Stimulated activated naive B cell treated with anti-CD40 and anti-IgM and Interleukin-4, amounts not matched to agents 10 μg/mL and 1 μg/mL and 100 μg/mL, for 72 hours (primary cell): ENCODE results near the gene RNF41.
A peak's percentile ranks its signal among the peaks of the same experiment; 100 is the strongest.

Experiments
- ATAC-seq, 2 donors: fragments of 150-1000 bp; cut with Tn5 transposase; replicated peaks; 2 replicates each; pipeline ENCODE4 v1.10.0; 2021; ENCODE audit warnings: moderate library complexity in 1 of 2
- DNase-seq: peaks from one replicate; pipeline ENCODE4 v3.0.0; 2021
- H3K27ac Mint-ChIP-seq: one replicate; pipeline ENCODE4 v1.8.0; 2022; ENCODE audit warnings: mild to moderate bottlenecking, mixed read lengths
- H3K27me3 Mint-ChIP-seq, 2 donors: one replicate each; pipeline ENCODE4 v1.8.0; 2022; ENCODE audit warnings: mixed read lengths in 2 of 2
- H3K36me3 Mint-ChIP-seq, 2 donors: one replicate each; pipeline ENCODE4 v1.8.0; 2022; ENCODE audit warnings: mixed read lengths in 2 of 2, mild to moderate bottlenecking in 1 of 2
- H3K4me1 Mint-ChIP-seq, 2 donors: one replicate each; pipeline ENCODE4 v1.8.0; 2022; ENCODE audit warnings: mixed read lengths in 2 of 2, mild to moderate bottlenecking in 1 of 2
- H3K4me3 Mint-ChIP-seq, 2 donors: one replicate each; pipeline ENCODE4 v1.8.0; 2022; ENCODE audit warnings: mild to moderate bottlenecking in 2 of 2, mixed read lengths in 2 of 2, moderate library complexity in 1 of 2
- H3K9me3 Mint-ChIP-seq, 2 donors: one replicate each; pipeline ENCODE4 v1.8.0; 2022; ENCODE audit warnings: mixed read lengths in 2 of 2, mild to moderate bottlenecking in 1 of 2

Gene RNF41

GRCh38 chr12:56257071-56257470, 35.3 kb upstream of the RNF41 start:
- no peak for DNase-seq
- H3K36me3 Mint-ChIP-seq = peaks cover 19 to 31% of the 10 kb centered on the region in 2 donors
- H3K27ac Mint-ChIP-seq = peak overlapping the region; percentile 93
- peak overlapping the region; percentile 88 to 99 for H3K4me3 Mint-ChIP-seq
- no peak for ATAC-seq
- no peaks in the 10 kb centered on the region for H3K9me3 Mint-ChIP-seq
- H3K4me1 Mint-ChIP-seq = peaks cover 13 to 25% of the 10 kb centered on the region in 2 donors
- H3K27me3 Mint-ChIP-seq = no peaks in the 10 kb centered on the region

GRCh38 chr12:56256326-56256960, 34.7 kb upstream of the RNF41 start:
- Mint-ChIP-seq H3K4me1 (peaks cover 13 to 25% of the 10 kb centered on the region in 2 donors), H3K36me3 (peaks cover 26 to 37% of the 10 kb centered on the region in 2 donors), H3K9me3 (no peaks in the 10 kb centered on the region), H3K27ac (no peak overlapping the region), H3K27me3 (no peaks in the 10 kb centered on the region), H3K4me3 (peak overlapping the region; percentile 88 to 99)
- ATAC-seq = no peak
- DNase-seq = no peak

GRCh38 chr12:56255671-56256070, 33.9 kb upstream of the RNF41 start:
- Mint-ChIP-seq H3K27me3 (no peaks in the 10 kb centered on the region), H3K36me3 (peaks cover 26 to 37% of the 10 kb centered on the region in 2 donors), H3K4me3 (no peak overlapping the region), H3K27ac (peak overlapping the region; percentile 27), H3K4me1 (peaks cover 13 to 25% of the 10 kb centered on the region in 2 donors), H3K9me3 (no peaks in the 10 kb centered on the region)
- DNase-seq (no peak), ATAC-seq (no peak)

- no peaks in the 10 kb centered on the region for H3K9me3 Mint-ChIP-seq
- H3K27me3 Mint-ChIP-seq = no peaks in the 10 kb centered on the region
- H3K27ac Mint-ChIP-seq = no peak overlapping the region
- H3K4me3 Mint-ChIP-seq = no peak overlapping the region
- DNase-seq (no peak), ATAC-seq (no peak)
- H3K36me3 Mint-ChIP-seq = peaks cover 32 to 42% of the 10 kb centered on the region in 2 donors
- peaks cover 7 to 19% of the 10 kb centered on the region in 2 donors for H3K4me1 Mint-ChIP-seq
Observed at GRCh38 chr12:56253091-56253490, 31.4 kb upstream of the RNF41 start.

GRCh38 chr12:56252649-56253048, 30.9 kb upstream of the RNF41 start:
- Mint-ChIP-seq H3K36me3 (peaks cover 33 to 43% of the 10 kb centered on the region in 2 donors), H3K27ac (no peak overlapping the region), H3K9me3 (no peaks in the 10 kb centered on the region), H3K27me3 (no peaks in the 10 kb centered on the region), H3K4me3 (no peak overlapping the region), H3K4me1 (peaks cover 7 to 19% of the 10 kb centered on the region in 2 donors)
- ATAC-seq = no peak
- DNase-seq = no peak

- H3K36me3 Mint-ChIP-seq = peaks cover 33 to 45% of the 10 kb centered on the region in 2 donors
- no peak overlapping the region for H3K27ac Mint-ChIP-seq
- H3K4me1 Mint-ChIP-seq = no peaks in the 10 kb centered on the region
- ATAC-seq = no peak
- no peaks in the 10 kb centered on the region for H3K27me3 Mint-ChIP-seq
- H3K9me3 Mint-ChIP-seq = no peaks in the 10 kb centered on the region
- no peak for DNase-seq
- no peak overlapping the region for H3K4me3 Mint-ChIP-seq
Observed at GRCh38 chr12:56248711-56249110, 27.0 kb upstream of the RNF41 start.

- H3K27ac Mint-ChIP-seq = no peak overlapping the region
- H3K36me3 Mint-ChIP-seq = peaks cover 29 to 42% of the 10 kb centered on the region in 2 donors
- no peak for DNase-seq
- no peaks in the 10 kb centered on the region for H3K27me3 Mint-ChIP-seq
- no peak overlapping the region for H3K4me3 Mint-ChIP-seq
- H3K9me3 Mint-ChIP-seq = no peaks in the 10 kb centered on the region
- H3K4me1 Mint-ChIP-seq = peaks cover 0 to 2% of the 10 kb centered on the region in 2 donors
- no peak for ATAC-seq
Observed at GRCh38 chr12:56247923-56248322, 26.2 kb upstream of the RNF41 start.

GRCh38 chr12:56244494-56244893, 22.8 kb upstream of the RNF41 start:
- H3K27ac Mint-ChIP-seq = no peak overlapping the region
- H3K4me1 Mint-ChIP-seq = peaks cover 10 to 11% of the 10 kb centered on the region in 2 donors
- no peak for DNase-seq
- H3K4me3 Mint-ChIP-seq = no peak overlapping the region
- H3K27me3 Mint-ChIP-seq = no peaks in the 10 kb centered on the region
- H3K36me3 Mint-ChIP-seq = peaks cover 32 to 57% of the 10 kb centered on the region in 2 donors
- H3K9me3 Mint-ChIP-seq = no peaks in the 10 kb centered on the region
- no peak for ATAC-seq

- Mint-ChIP-seq H3K4me3 (no peak overlapping the region), H3K27me3 (no peaks in the 10 kb centered on the region), H3K4me1 (peaks cover 10 to 11% of the 10 kb centered on the region in 2 donors), H3K9me3 (no peaks in the 10 kb centered on the region), H3K27ac (no peak overlapping the region), H3K36me3 (peaks cover 28 to 56% of the 10 kb centered on the region in 2 donors)
- no peak for ATAC-seq
- DNase-seq = no peak
Observed at GRCh38 chr12:56243731-56244181, 22.0 kb upstream of the RNF41 start.

GRCh38 chr12:56242986-56243385, 21.3 kb upstream of the RNF41 start:
- no peaks in the 10 kb centered on the region for H3K27me3 Mint-ChIP-seq
- H3K9me3 Mint-ChIP-seq = no peaks in the 10 kb centered on the region
- H3K4me3 Mint-ChIP-seq = no peak overlapping the region
- H3K4me1 Mint-ChIP-seq = peaks cover 10 to 11% of the 10 kb centered on the region in 2 donors
- DNase-seq = no peak
- H3K27ac Mint-ChIP-seq = no peak overlapping the region
- H3K36me3 Mint-ChIP-seq = peaks cover 28 to 56% of the 10 kb centered on the region in 2 donors
- no peak for ATAC-seq

- Mint-ChIP-seq H3K36me3 (peaks cover 21 to 56% of the 10 kb centered on the region in 2 donors), H3K4me3 (no peak overlapping the region), H3K27ac (peak overlapping the region; percentile 72), H3K9me3 (no peaks in the 10 kb centered on the region), H3K4me1 (peaks cover 10 to 11% of the 10 kb centered on the region in 2 donors), H3K27me3 (no peaks in the 10 kb centered on the region)
- DNase-seq (no peak), ATAC-seq (no peak)
Observed at GRCh38 chr12:56241424-56242303, 19.9 kb upstream of the RNF41 start.

- Mint-ChIP-seq H3K4me3 (no peak overlapping the region), H3K4me1 (peaks cover 7 to 8% of the 10 kb centered on the region in 2 donors), H3K27me3 (no peaks in the 10 kb centered on the region), H3K9me3 (no peaks in the 10 kb centered on the region), H3K27ac (no peak overlapping the region), H3K36me3 (peaks cover 17 to 42% of the 10 kb centered on the region in 2 donors)
- DNase-seq (no peak), ATAC-seq (no peak)
Observed at GRCh38 chr12:56237552-56237951, 15.8 kb upstream of the RNF41 start.

GRCh38 chr12:56236985-56237384, 15.3 kb upstream of the RNF41 start:
- ATAC-seq (no peak), DNase-seq (no peak)
- Mint-ChIP-seq H3K4me3 (no peak overlapping the region), H3K9me3 (no peaks in the 10 kb centered on the region), H3K4me1 (peaks cover 2% of the 10 kb centered on the region in 2 donors), H3K36me3 (peaks cover 12 to 36% of the 10 kb centered on the region in 2 donors), H3K27ac (no peak overlapping the region), H3K27me3 (no peaks in the 10 kb centered on the region)

GRCh38 chr12:56236091-56236490, 14.4 kb upstream of the RNF41 start:
- ATAC-seq (no peak), DNase-seq (no peak)
- Mint-ChIP-seq H3K27ac (no peak overlapping the region), H3K9me3 (no peaks in the 10 kb centered on the region), H3K36me3 (peaks cover 7 to 29% of the 10 kb centered on the region in 2 donors), H3K27me3 (no peaks in the 10 kb centered on the region), H3K4me1 (no peaks in the 10 kb centered on the region), H3K4me3 (no peak overlapping the region)
